Upper lobe of right lung (tissue), 1 donor: ENCODE data around the gene SEMA6B. TPM values are rescaled to one million over a fixed set of nuclear protein-coding genes. Genes with fewer than 3 reads are reported as not detected.

Experiments
- ATAC-seq: fragments of 200-7000 bp; cut with Tn5 transposase; one replicate; pipeline ENCODE4 v1.9.1; 2020; ENCODE audit warnings: mild to moderate bottlenecking, moderate library complexity
- DNase-seq: peaks from one replicate; pipeline ENCODE4 v3.0.0-alpha.2; 2020
- H3K27ac ChIP-seq: fragments of 200-600 bp; one replicate; pipeline ENCODE4 v1.8.0; 2022
- H3K27me3 ChIP-seq: fragments of 200-600 bp; one replicate; pipeline ENCODE4 v1.8.0; 2022; ENCODE audit warnings: mild to moderate bottlenecking
- H3K36me3 ChIP-seq: fragments of 200-600 bp; one replicate; pipeline ENCODE4 v1.8.0; 2022
- H3K4me1 ChIP-seq: fragments of 200-600 bp; one replicate; pipeline ENCODE4 v1.8.0; 2022
- H3K4me3 ChIP-seq: fragments of 200-600 bp; one replicate; pipeline ENCODE4 v1.8.0; 2022; ENCODE audit warnings: mild to moderate bottlenecking
- H3K9me3 ChIP-seq: fragments of 200-600 bp; one replicate; pipeline ENCODE4 v1.8.0; 2022
- CTCF ChIP-seq: fragments of 200-600 bp; IDR thresholded peaks from one replicate; pipeline ENCODE4 v1.8.0; 2022; ENCODE audit warnings: antibody characterized with exemption
- intact Hi-C: fragments of 100-400 bp; cut with DNase I; formaldehyde crosslinking; loops from one replicate; pipeline ENCODE4 v1.11.0; 2022
- total RNA-seq: library from RNA; stranded (reverse); fragmentation: NEBNext Ultra II Directional; extraction: Animal tissue kit (Norgen Biotek cat#: 25700); gene quantifications from one replicate; pipeline ENCODE4 v1.2.1, GENCODE V29; 2021
- donor health status: DM: no; HTN: yes; CAD: no; lungs with severe emphysema.

Gene SEMA6B
- total RNA-seq, 1 donor from 2014 or later, result 20.3 TPM

GRCh38 chr19:4516199-4516938 lies 43.1 kb downstream of the SEMA6B start:
- no peak overlapping the region for H3K4me3 ChIP-seq
- ATAC-seq (no peak), DNase-seq (no peak)
- no peaks in the 10 kb centered on the region for H3K36me3 ChIP-seq
- no peak for TF ChIP-seq CTCF
- no peak overlapping the region for H3K27ac ChIP-seq
- no peaks in the 10 kb centered on the region for H3K4me1 ChIP-seq
- no peaks in the 10 kb centered on the region for H3K27me3 ChIP-seq
- intact Hi-C loops, result no loop called here
- H3K9me3 ChIP-seq, result no peaks in the 10 kb centered on the region

- Histone ChIP-seq H3K36me3 (no peaks in the 10 kb centered on the region), H3K4me1 (no peaks in the 10 kb centered on the region), H3K27me3 (no peaks in the 10 kb centered on the region), H3K27ac (no peak overlapping the region), H3K9me3 (no peaks in the 10 kb centered on the region), H3K4me3 (no peak overlapping the region)
- intact Hi-C loops, result no loop called here
- no peak for TF ChIP-seq CTCF
- DNase-seq, result no peak
- ATAC-seq, result no peak
Observed at GRCh38 chr19:4515732-4516131, 43.8 kb downstream of the SEMA6B start.

GRCh38 chr19:4513248-4513647 lies 46.2 kb downstream of the SEMA6B start:
- H3K27me3 ChIP-seq, result no peaks in the 10 kb centered on the region
- H3K4me3 ChIP-seq, result no peak overlapping the region
- ATAC-seq (no peak), DNase-seq (no peak)
- H3K27ac ChIP-seq, result no peak overlapping the region
- H3K9me3 ChIP-seq, result no peaks in the 10 kb centered on the region
- H3K4me1 ChIP-seq, result no peaks in the 10 kb centered on the region
- H3K36me3 ChIP-seq, result no peaks in the 10 kb centered on the region
- intact Hi-C loops, result no loop called here
- no peak for TF ChIP-seq CTCF

GRCh38 chr19:4512070-4512469 lies 47.4 kb downstream of the SEMA6B start:
- DNase-seq (no peak), ATAC-seq (no peak)
- Histone ChIP-seq H3K4me3 (no peak overlapping the region), H3K36me3 (no peaks in the 10 kb centered on the region), H3K4me1 (no peaks in the 10 kb centered on the region), H3K9me3 (no peaks in the 10 kb centered on the region), H3K27me3 (no peaks in the 10 kb centered on the region), H3K27ac (no peak overlapping the region)
- intact Hi-C loops, result no loop called here
- no peak for TF ChIP-seq CTCF

- no peak overlapping the region for H3K4me3 ChIP-seq
- DNase-seq, result no peak
- intact Hi-C loops, result no loop called here
- ATAC-seq, result no peak
- no peak overlapping the region for H3K27ac ChIP-seq
- H3K9me3 ChIP-seq, result no peaks in the 10 kb centered on the region
- no peaks in the 10 kb centered on the region for H3K4me1 ChIP-seq
- no peak for TF ChIP-seq CTCF
- no peaks in the 10 kb centered on the region for H3K27me3 ChIP-seq
- H3K36me3 ChIP-seq, result no peaks in the 10 kb centered on the region
Observed at GRCh38 chr19:4511300-4512054, 48.0 kb downstream of the SEMA6B start.
